GM19452 (cell line): ENCODE measurements around the gene ATP8B4.
"Not testable (repeated sequence)": the region's sequence is repeated elsewhere in the genome, so short reads cannot be mapped to it uniquely, and the experiment has no call there.

Experiments
- ATAC-seq: cut with Tn5 transposase; IDR thresholded peaks from one replicate; pipeline ENCODE4 v1.9.1; 2021; ENCODE audit not compliant: unreplicated experiment

ATP8B4 gene

GRCh38 chr15:50119063-50120040, at the start of gene ATP8B4:
TSS of gene ATP8B4 (minus strand) at chr15:50119233. CDS start at chr15:50106966, 12,267 bp downstream.
- no peak for ATAC-seq

GRCh38 chr15:50168379-50168778, 49.3 kb upstream of the ATP8B4 start:
- ATAC-seq = no peak

- no peak for ATAC-seq
Observed at GRCh38 chr15:50167110-50167509, 48.1 kb upstream of the ATP8B4 start.

GRCh38 chr15:50166216-50166615, 47.2 kb upstream of the ATP8B4 start:
- no peak for ATAC-seq

GRCh38 chr15:50164458-50164857, 45.4 kb upstream of the ATP8B4 start:
- no peak for ATAC-seq

- ATAC-seq = no peak
Observed at GRCh38 chr15:50163719-50164410, 44.8 kb upstream of the ATP8B4 start.

GRCh38 chr15:50162969-50163718, 44.1 kb upstream of the ATP8B4 start:
- ATAC-seq = no peak

- not testable (repeated sequence) for ATAC-seq
Observed at GRCh38 chr15:50158236-50158635, 39.2 kb upstream of the ATP8B4 start.

- no peak for ATAC-seq
Observed at GRCh38 chr15:50151476-50151875, 32.4 kb upstream of the ATP8B4 start.

- ATAC-seq = no peak
Observed at GRCh38 chr15:50150851-50151250, 31.8 kb upstream of the ATP8B4 start.

GRCh38 chr15:50150349-50150748, 31.3 kb upstream of the ATP8B4 start:
- no peak for ATAC-seq

GRCh38 chr15:50149090-50149489, 30.1 kb upstream of the ATP8B4 start:
- ATAC-seq = no peak

GRCh38 chr15:50148362-50148963, 29.4 kb upstream of the ATP8B4 start:
- ATAC-seq = no peak

- no peak for ATAC-seq
Observed at GRCh38 chr15:50146632-50147031, 27.6 kb upstream of the ATP8B4 start.

- ATAC-seq = no peak
Observed at GRCh38 chr15:50145451-50145872, 26.4 kb upstream of the ATP8B4 start.

- ATAC-seq = no peak
Observed at GRCh38 chr15:50144341-50145120, 25.5 kb upstream of the ATP8B4 start.

- no peak for ATAC-seq
Observed at GRCh38 chr15:50143255-50143860, 24.3 kb upstream of the ATP8B4 start.

- ATAC-seq = no peak
Observed at GRCh38 chr15:50141856-50142255, 22.8 kb upstream of the ATP8B4 start.

GRCh38 chr15:50140983-50141382, 21.9 kb upstream of the ATP8B4 start:
- ATAC-seq = no peak

- ATAC-seq = no peak
Observed at GRCh38 chr15:50140098-50140497, 21.1 kb upstream of the ATP8B4 start.
